D341Med (cell line): ENCODE data around the gene SUPT20HL1.

Experiments
- DNase-seq: peaks from one replicate; pipeline ENCODE4 v3.0.0; 2012; ENCODE audit warnings: low spot score

SUPT20HL1 gene

GRCh38 chrX:24396931-24397279 lies 36.5 kb downstream of the SUPT20HL1 start:
- no peak for DNase-seq

GRCh38 chrX:24398766-24399165 lies 38.3 kb downstream of the SUPT20HL1 start:
- no peak for DNase-seq

GRCh38 chrX:24399550-24399949 lies 39.1 kb downstream of the SUPT20HL1 start:
- DNase-seq, result no peak

- no peak for DNase-seq
Observed at GRCh38 chrX:24405959-24406358, 45.5 kb downstream of the SUPT20HL1 start.
